Progenitor cell of endocrine pancreas (in vitro differentiated cells): ENCODE data around the gene TTLL8. TPM values are rescaled to one million over a fixed set of nuclear protein-coding genes. Genes with fewer than 3 reads are reported as not detected.

Source experiments
- DNase-seq: peaks from one replicate; pipeline ENCODE4 v3.0.0; 2021; ENCODE audit warnings: low spot score; ENCODE audit not compliant: unreplicated experiment
- H3K27ac Mint-ChIP-seq: 2 replicates; pipeline ENCODE4 v1.8.0; 2021; ENCODE audit warnings: mild to moderate bottlenecking, moderate library complexity, mixed read lengths
- H3K27me3 Mint-ChIP-seq: 2 replicates; pipeline ENCODE4 v1.8.0; 2021; ENCODE audit warnings: mixed read lengths
- H3K36me3 Mint-ChIP-seq: 2 replicates; pipeline ENCODE4 v1.8.0; 2022; ENCODE audit warnings: mixed read lengths; ENCODE audit not compliant: insufficient read depth
- H3K4me1 Mint-ChIP-seq: 2 replicates; pipeline ENCODE4 v1.8.0; 2021; ENCODE audit warnings: low read depth, mixed read lengths
- H3K4me3 Mint-ChIP-seq: 2 replicates; pipeline ENCODE4 v1.8.0; 2021; ENCODE audit warnings: low read depth, mild to moderate bottlenecking, moderate library complexity, mixed read lengths
- H3K9me3 Mint-ChIP-seq: 2 replicates; pipeline ENCODE4 v1.8.0; 2021; ENCODE audit warnings: low read depth, mixed read lengths
- CTCF ChIP-seq: fragments of 200-600 bp; sonication (generic); IDR thresholded peaks from one replicate; pipeline ENCODE4 v1.5.0; 2021; ENCODE audit warnings: antibody characterized with exemption, mild to moderate bottlenecking; ENCODE audit not compliant: unreplicated experiment
- total RNA-seq: library from RNA; stranded (reverse); gene quantifications from 2 replicates; pipeline ENCODE4 v1.2.1, GENCODE V29; 2021

TTLL8 gene
- total RNA-seq, 1 donor from 2014 or later, result not detected

- TF ChIP-seq CTCF, result no peak
- no peak overlapping the region for H3K27ac Mint-ChIP-seq
- H3K4me1 Mint-ChIP-seq, result no peaks in the 10 kb centered on the region
- DNase-seq, result no peak
- peaks cover 14% of the 10 kb centered on the region for H3K27me3 Mint-ChIP-seq
- no peaks in the 10 kb centered on the region for H3K9me3 Mint-ChIP-seq
- no peaks in the 10 kb centered on the region for H3K36me3 Mint-ChIP-seq
- no peak overlapping the region for H3K4me3 Mint-ChIP-seq
Measured at GRCh38 chr22:50076646-50077535, 18.8 kb upstream of the TTLL8 start.

- Mint-ChIP-seq H3K4me1 (no peaks in the 10 kb centered on the region), H3K27me3 (peaks cover 8% of the 10 kb centered on the region), H3K36me3 (no peaks in the 10 kb centered on the region), H3K4me3 (no peak overlapping the region), H3K9me3 (no peaks in the 10 kb centered on the region), H3K27ac (no peak overlapping the region)
- no peak for TF ChIP-seq CTCF
- DNase-seq, result no peak
Measured at GRCh38 chr22:50074551-50075530, 16.7 kb upstream of the TTLL8 start.

- H3K4me1 Mint-ChIP-seq, result no peaks in the 10 kb centered on the region
- no peak for TF ChIP-seq CTCF
- peaks cover 8% of the 10 kb centered on the region for H3K27me3 Mint-ChIP-seq
- no peak overlapping the region for H3K4me3 Mint-ChIP-seq
- H3K27ac Mint-ChIP-seq, result no peak overlapping the region
- DNase-seq, result no peak
- H3K9me3 Mint-ChIP-seq, result no peaks in the 10 kb centered on the region
- H3K36me3 Mint-ChIP-seq, result no peaks in the 10 kb centered on the region
Measured at GRCh38 chr22:50074056-50074455, 16.0 kb upstream of the TTLL8 start.

GRCh38 chr22:50072714-50073538 lies 14.8 kb upstream of the TTLL8 start:
- Mint-ChIP-seq H3K4me1 (no peaks in the 10 kb centered on the region), H3K27me3 (peaks cover 8% of the 10 kb centered on the region), H3K27ac (no peak overlapping the region), H3K4me3 (no peak overlapping the region), H3K9me3 (no peaks in the 10 kb centered on the region), H3K36me3 (no peaks in the 10 kb centered on the region)
- TF ChIP-seq CTCF, result no peak
- DNase-seq, result no peak
